ENCODE measurements around the gene C12orf57.

Gene C12orf57

GRCh38 chr12:6946920-6947374 lies 3.1 kb downstream of the C12orf57 start:
- H3K27ac ChIP-seq, result peak overlapping the region; percentile 100
- TF ChIP-seq ZFX (IDR thresholded peaks at IDR 0.05; ENCODE audit: borderline replicate concordance), result no peak
- no peak for TF ChIP-seq CTCF (IDR thresholded peaks at IDR 0.05)

GRCh38 chr12:6947615-6948014 lies 3.8 kb downstream of the C12orf57 start:
- H3K27ac ChIP-seq, result no peak overlapping the region

GRCh38 chr12:6948873-6949594 lies 5.2 kb downstream of the C12orf57 start:
- H3K27ac ChIP-seq, result 0 out of 2 replicates have a peak overlapping the region, but pooled peaks have one; percentile 3
- no peak for TF ChIP-seq CTCF (IDR thresholded peaks at IDR 0.05)
- no peak for TF ChIP-seq ZFX (IDR thresholded peaks at IDR 0.05; ENCODE audit: borderline replicate concordance)

More at GRCh38 chr12:6947615-6948014, 3.8 kb downstream of the C12orf57 start:
- TF ChIP-seq ZFX (IDR thresholded peaks at IDR 0.05; ENCODE audit: borderline replicate concordance), result no peak
- no peak for TF ChIP-seq CTCF (IDR thresholded peaks at IDR 0.05)

DNA sequence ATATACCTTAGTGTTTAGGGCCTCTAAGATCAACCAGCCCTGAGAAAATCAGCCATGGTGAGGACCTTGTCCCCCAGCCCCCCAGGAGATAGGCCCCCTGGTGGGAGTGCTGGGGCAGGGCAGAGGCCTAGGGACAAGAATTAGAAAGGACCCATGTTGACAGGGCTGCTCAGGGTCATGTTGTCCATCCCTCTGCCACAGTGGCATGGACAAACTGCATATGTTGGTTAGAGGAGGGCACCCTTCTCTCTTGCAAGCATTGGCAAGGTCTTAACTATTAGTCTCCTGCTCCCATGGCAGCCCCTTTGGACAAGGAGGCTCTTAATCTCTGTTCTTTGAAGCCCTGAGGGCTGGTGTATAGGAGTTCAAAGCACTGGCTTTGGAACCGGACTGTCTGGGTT lies 6.6 kb downstream of the C12orf57 start:
- TF ChIP-seq CTCF (IDR thresholded peaks at IDR 0.05) (peak; percentile 30), ZFX (IDR thresholded peaks at IDR 0.05; ENCODE audit: borderline replicate concordance) (no peak)
- 0 out of 2 replicates have a peak overlapping the region, but pooled peaks have one; percentile 2 for H3K27ac ChIP-seq

- H3K27ac ChIP-seq, result 0 out of 2 replicates have a peak within 1 kb of the TSS, but pooled peaks have one; percentile 2
- TF ChIP-seq CTCF (IDR thresholded peaks at IDR 0.05) (no peak), ZFX (IDR thresholded peaks at IDR 0.05; ENCODE audit: borderline replicate concordance) (no peak)
Observed at GRCh38 chr12:6950811-6951540, 7.2 kb downstream of the C12orf57 start, which contains the start of gene PTPN6. TSS of gene PTPN6 (plus strand) at chr12:6951356. CDS start at chr12:6951513, 157 bp downstream.

GRCh38 chr12:6951551-6952120 lies 7.8 kb downstream of the C12orf57 start:
- no peak overlapping the region for H3K27ac ChIP-seq
- no peak for TF ChIP-seq CTCF (IDR thresholded peaks at IDR 0.05)
- no peak for TF ChIP-seq ZFX (IDR thresholded peaks at IDR 0.05; ENCODE audit: borderline replicate concordance)
